GM12892 (cell line): ENCODE results near the gene MRPL1.
"Not testable (repeated sequence)": the region's sequence is repeated elsewhere in the genome, so short reads cannot be mapped to it uniquely, and the experiment has no call there.

ENCODE experiments used
- DNase-seq: peaks from one replicate; pipeline ENCODE4 v3.0.0; 2011; ENCODE audit not compliant: insufficient read length
- FAIRE-seq: peaks from 2 replicates; lab custom pipeline; 2011; peaks lifted over from hg19 to GRCh38; lab: Jason Lieb, UNC
- POLR2A ChIP-seq: IDR thresholded peaks from 2 replicates; pipeline ENCODE4 v1.6.1; 2011; ENCODE audit warnings: low read depth, low read length, control low read depth
- POLR2AphosphoS5 ChIP-seq: IDR thresholded peaks from 2 replicates; pipeline ENCODE4 v1.6.1; 2011; ENCODE audit warnings: low read depth, low read length, control low read depth
- TAF1 ChIP-seq: IDR thresholded peaks from 2 replicates; pipeline ENCODE4 v1.6.1; 2011; ENCODE audit warnings: low read depth, mild to moderate bottlenecking, control low read depth, low read length, borderline replicate concordance

Gene MRPL1

DNA sequence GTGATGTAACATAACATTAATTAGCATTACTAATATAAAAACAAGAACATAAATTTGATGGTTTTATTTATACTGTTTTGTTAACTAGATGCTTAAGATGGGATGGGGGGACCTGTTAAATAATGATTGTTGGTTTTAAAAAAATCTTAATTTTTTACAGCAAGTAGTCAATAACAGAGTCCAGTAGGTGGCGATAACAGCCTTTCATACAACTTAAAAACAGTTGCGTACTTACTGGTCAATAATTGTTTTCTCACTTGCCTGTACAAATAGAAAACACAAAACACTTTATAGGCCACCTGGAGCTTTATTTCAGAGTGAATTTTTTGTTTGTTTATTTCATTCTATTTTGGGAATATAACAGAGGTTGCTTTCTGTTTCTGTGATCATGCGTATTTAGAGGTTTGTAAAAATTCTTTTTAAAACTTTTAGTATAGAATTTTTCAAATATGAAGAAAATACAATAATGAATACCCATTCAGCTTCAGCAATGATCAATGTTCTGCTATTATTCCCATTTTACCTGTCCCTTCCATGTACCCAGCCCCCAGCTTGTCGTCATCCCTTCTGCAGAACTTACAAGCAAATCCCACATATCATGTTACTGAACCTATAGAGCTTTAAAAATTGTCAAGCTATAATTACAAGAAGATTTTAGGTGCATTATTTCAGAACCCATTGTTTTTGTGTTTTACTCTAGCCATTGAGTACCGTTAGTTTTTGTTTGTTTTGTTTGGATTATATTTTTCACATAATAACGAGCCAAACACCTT lies 97.1 kb downstream of the MRPL1 start:
- FAIRE-seq = peak; percentile 72
- TF ChIP-seq POLR2AphosphoS5 = no peak
- no peak for TF ChIP-seq POLR2A
- DNase-seq = no peak

DNA sequence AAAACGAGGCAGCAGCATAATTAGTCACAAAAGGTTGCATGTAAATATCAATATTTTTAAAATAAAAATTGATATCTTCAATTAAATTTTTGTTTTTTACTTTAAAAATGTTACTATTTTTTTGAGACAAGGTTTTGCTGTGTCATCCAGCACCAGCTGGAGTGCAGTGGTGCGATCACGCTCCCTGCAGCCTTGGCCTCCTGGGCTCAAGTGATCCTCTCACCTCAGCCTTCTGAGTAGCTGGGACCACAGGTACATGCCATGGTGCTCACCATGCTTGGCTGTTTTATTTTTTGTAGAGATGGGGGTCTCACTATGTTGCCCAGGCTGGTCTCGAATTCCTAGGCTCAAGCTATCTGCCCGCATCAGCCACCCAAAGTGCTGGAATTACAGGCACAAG lies 97.7 kb downstream of the MRPL1 start:
- FAIRE-seq (no peak), DNase-seq (no peak)
- TF ChIP-seq TAF1 = no peak
- TF ChIP-seq POLR2A = no peak
- no peak for TF ChIP-seq POLR2AphosphoS5

DNA sequence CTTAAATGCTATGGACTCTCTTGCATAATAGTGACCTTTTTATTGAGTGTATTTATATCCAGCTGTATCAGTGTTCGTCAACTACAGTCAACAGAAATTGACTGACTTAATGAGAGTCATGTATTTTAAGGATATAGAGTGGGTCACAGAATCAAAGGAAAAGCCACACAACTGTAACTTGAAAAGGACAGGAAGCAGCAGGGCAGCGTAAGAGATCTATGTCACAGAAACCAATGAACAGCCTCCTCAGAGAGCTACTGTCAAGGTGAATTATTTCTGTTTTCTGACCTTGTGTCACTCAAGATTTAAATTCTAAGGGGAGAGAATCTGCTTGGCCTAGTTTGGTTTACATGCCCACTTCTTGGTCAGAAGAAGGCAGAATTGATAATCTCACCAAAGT lies 100.4 kb downstream of the MRPL1 start:
- TF ChIP-seq POLR2AphosphoS5 (no peak), POLR2A (no peak), TAF1 (no peak)
- DNase-seq (no peak), FAIRE-seq (no peak)

DNA sequence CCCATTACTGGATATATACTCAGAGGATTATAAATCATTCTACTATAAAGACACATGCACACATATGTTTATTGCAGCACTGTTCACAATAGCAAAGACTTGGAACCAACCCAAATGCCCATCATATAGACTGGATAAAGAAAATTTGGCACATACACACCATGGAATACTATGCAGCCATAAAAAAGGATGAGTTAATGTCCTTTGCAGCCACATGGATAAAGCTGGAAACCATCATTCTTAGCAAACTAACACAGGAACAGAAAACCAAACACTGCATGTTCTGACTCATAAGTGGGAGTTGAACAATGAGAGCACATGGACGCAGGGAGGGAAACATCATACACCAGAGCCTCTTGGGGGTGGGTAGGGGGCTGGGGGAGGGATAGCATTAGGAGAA lies 111.0 kb downstream of the MRPL1 start:
- FAIRE-seq = not testable (repeated sequence)

DNA sequence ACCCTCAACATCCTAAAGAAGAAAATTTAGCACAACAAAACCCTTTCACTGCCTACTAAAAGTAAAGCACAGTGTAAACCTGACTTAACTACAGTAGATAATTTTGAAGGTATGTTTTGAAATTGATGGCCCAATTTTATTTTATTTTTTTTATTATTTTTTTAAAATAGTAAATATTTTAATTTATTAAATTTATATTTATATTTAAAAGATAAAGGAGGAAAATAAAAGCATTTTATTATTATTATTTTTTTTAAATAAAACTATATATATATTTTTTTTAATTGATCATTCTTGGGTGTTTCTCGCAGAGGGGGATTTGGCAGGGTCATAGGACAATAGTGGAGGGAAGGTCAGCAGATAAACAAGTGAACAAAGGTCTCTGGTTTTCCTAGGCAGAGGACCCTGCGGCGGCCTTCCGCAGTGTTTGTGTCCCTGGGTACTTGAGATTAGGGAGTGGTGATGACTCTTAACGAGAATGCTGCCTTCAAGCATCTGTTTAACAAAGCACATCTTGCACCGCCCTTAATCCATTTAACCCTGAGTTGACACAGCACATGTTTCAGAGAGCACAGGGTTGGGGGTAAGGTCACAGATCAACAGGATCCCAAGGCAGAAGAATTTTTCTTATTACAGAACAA lies 120.4 kb downstream of the MRPL1 start:
- not testable (repeated sequence) for DNase-seq, FAIRE-seq

More for the DNA sequence above, 111.0 kb downstream of the MRPL1 start:
- not testable (repeated sequence) for DNase-seq

DNA sequence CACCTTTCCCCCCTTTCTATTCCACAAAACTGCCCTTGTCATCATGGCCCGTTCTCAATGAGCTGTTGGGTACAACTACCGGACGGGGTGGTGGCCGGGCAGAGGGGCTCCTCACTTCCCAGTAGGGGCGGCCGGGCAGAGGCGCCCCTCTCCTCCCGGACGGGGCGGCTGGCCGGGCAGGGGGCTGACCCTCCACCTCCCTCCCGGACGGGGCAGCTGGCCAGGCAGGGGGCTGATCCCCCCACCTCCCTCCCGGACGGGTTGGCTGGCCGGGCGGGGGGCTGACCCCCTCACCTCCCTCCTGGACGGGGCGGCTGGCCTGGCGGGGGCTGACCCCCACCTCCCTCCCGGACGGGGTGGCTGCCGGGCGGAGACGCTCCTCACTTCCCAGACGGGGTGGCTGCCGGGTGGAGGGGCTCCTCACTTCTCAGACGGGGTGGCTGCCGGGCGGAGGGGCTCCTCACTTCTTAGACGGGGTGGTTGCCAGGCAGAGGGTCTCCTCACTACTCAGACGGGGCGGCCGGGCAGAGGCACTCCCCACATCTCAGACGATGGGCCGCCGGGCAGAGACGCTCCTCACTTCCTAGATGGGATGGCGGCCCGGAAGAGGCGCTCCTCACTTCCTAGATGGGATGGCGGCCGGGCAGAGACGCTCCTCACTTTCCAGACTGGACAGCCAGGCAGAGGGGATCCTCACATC lies 121.1 kb downstream of the MRPL1 start:
- not testable (repeated sequence) for DNase-seq, FAIRE-seq

DNA sequence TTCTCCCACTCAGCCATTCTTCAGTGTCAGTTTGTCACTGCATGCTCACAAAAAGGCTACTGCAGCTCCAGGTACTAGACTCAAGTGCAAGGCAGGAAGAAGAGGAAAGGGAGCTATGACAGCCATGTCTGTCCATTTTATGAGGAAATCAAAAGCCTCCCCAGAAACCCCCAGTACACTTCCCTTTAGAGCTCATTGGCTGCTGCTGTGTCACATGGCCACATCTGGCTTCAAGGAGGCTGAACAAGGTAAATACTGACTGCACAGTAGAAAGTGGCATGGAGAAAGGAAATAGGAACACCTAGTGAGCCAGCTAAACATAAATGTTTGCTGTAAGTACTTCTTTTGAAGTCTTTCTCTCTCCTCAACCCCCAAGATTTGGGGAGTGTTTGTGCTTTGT lies 127.3 kb downstream of the MRPL1 start:
- TF ChIP-seq POLR2AphosphoS5 (no peak), TAF1 (no peak), POLR2A (no peak)
- FAIRE-seq = no peak
- no peak for DNase-seq

DNA sequence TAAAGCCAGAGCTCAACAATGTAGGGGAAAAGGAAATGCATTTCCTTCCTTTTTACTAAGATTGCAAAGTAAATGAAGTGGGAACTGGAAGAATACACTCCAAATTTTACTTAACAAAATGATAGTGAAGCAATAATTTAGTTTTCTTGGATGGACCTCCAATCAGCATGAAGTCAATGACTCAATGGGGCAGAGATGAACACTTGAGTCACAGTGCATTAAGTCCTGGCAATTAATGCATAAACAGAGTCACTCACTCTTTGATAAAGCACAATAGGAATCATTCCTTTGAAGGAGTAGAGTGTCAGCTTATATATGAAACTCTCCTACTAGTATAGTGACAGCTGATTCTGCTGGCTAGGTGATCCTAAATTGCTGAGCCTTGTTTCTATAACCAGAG lies 127.8 kb downstream of the MRPL1 start:
- FAIRE-seq (no peak), DNase-seq (no peak)
- TF ChIP-seq POLR2AphosphoS5 (no peak), POLR2A (no peak)

DNA sequence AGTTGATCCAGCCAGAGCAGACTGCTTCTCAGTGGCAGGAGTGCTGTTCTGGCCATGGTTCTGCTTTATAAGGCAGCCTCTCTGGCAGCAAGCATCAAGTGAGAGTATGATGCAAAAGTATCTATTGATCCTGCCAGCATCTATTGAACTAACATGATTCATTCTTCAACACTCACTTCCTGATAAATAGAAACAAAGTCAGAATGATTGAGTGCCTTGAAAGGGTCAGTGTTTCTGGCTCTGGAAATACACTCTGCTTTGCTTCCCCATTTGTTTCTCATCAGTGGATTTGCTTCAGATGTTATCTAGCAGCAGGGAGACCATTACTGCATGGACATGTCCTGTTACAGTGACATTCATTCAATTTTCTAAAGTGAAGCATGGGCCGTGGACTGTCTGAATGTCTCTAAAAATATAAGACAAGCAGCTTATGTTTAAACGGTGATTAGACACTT lies 128.3 kb downstream of the MRPL1 start:
- TF ChIP-seq POLR2A (no peak), POLR2AphosphoS5 (no peak), TAF1 (no peak)
- FAIRE-seq (no peak), DNase-seq (no peak)

DNA sequence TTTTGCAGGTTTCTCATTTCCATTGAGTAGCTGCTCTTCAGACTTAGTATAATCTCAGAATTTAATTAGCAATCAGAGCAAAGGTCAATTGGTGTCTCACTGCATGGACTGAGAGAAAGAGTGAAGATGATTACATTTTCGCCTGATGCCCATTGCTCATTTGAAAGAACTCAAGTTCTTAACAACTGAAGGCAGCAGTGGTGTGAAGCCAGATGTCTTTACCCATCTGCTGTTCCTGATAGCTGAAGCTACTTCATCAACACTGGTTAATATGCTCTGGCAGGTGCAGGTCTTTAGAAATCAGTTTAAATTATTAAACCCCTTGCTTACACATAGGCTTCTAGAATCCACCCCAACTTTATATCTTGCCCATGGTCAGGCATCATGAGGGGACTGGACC lies 130.0 kb downstream of the MRPL1 start:
- DNase-seq (no peak), FAIRE-seq (no peak)
- TF ChIP-seq POLR2AphosphoS5 = no peak
- TF ChIP-seq POLR2A = no peak
- TF ChIP-seq TAF1 = no peak

DNA sequence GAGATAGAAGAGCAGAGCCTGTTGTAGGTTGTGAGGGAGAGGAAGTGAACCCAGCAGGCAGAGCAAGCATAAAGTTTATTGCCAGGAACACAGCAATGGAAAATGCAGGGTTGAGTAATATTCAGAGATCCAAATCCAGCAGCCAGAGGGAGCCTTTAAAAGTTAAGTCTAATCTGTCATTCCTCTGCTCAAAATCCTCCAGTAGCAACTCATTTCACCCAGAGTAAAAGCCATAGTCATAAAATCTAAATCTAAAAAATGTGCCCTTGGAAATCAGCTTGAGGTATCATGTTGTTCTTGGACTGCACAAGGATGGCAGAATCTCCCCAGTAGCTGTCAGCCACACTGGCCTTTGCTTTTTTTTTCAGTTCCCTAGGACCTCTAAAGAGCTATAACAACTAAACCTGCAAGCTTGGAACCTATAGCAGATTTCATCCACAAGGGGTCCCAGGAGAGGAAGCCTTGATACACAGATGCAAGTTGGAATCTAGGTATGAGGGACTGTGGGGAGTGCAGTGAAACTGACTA lies 131.6 kb downstream of the MRPL1 start:
- DNase-seq = no peak
- TF ChIP-seq POLR2AphosphoS5 (no peak), TAF1 (no peak), POLR2A (no peak)
- no peak for FAIRE-seq

DNA sequence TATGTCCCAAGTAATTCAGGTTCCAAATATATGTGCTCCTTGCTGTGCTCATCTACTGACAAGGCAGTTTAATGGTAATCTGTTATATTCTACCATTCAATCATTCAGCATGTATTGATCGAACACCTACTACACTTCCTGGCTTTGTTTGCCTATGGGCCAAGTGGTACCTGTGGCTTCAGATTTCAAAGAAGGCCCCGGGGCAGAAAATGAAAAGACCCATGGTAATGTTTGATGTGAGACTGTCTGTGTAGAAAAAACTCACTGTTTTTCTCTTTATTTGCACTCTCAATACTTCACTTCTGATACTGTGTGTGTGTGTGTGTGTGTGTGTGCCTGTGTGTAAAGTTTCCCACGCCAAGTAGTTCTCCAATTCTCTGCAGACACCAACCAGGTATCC lies 133.4 kb downstream of the MRPL1 start:
- TF ChIP-seq TAF1 (no peak), POLR2AphosphoS5 (no peak), POLR2A (no peak)
- FAIRE-seq (no peak), DNase-seq (no peak)
